ENCODE measurements around the gene KRCC1. TPM values are rescaled to one million over a fixed set of nuclear protein-coding genes. Genes with fewer than 3 reads are reported as not detected.

Gene KRCC1
- total RNA-seq, 1 experiment from 2014 or later = 36.6 TPM

- TF ChIP-seq CTCF (IDR thresholded peaks at IDR 0.05; ENCODE audit: unreplicated experiment) = no peak
- no peak overlapping the region for H3K27ac Mint-ChIP-seq (ENCODE audit: low read depth, unreplicated experiment)
- H3K9me3 Mint-ChIP-seq (ENCODE audit: unreplicated experiment) = peaks cover 2% of the 10 kb centered on the region
- no peaks in the 10 kb centered on the region for H3K27me3 Mint-ChIP-seq (ENCODE audit: insufficient read depth, unreplicated experiment)
- no peaks in the 10 kb centered on the region for H3K4me1 Mint-ChIP-seq (ENCODE audit: insufficient read depth, unreplicated experiment)
- BruUV-seq (replicated peaks) = no TSS peak
- intact Hi-C loops (cut with micrococcal nuclease) = no loop called here
- H3K4me3 Mint-ChIP-seq (ENCODE audit: unreplicated experiment) = no peak overlapping the region
- no peak for DNase-seq (ENCODE audit: unreplicated experiment)
- no peaks in the 10 kb centered on the region for H3K36me3 Mint-ChIP-seq (ENCODE audit: insufficient read depth, unreplicated experiment)
- ChIA-PET POLR2A (interaction anchor here (0.6 kb wide), 1 partner anchor 662 kb away, joined by 3 read pairs; no protein-coding TSS in a partner anchor), CTCF (interaction anchor here (0.6 to 9.9 kb wide), 5 partner anchors 8 to 487 kb away, joined by 3 to 69 read pairs (median 3); no protein-coding TSS in a partner anchor)
These were observed 12.5 kb upstream of the KRCC1 start for GRCh38 chr2:88068044-88068443.

GRCh38 chr2:88067598-88067997 lies 12.0 kb upstream of the KRCC1 start, which contains the start of gene SMYD1:
Gene SMYD1 (plus strand): TSS chr2:88067825. CDS start chr2:88067865, 40 bp downstream.
- Mint-ChIP-seq H3K4me3 (ENCODE audit: unreplicated experiment) (no peak within 1 kb of the TSS), H3K27me3 (ENCODE audit: insufficient read depth, unreplicated experiment) (no peaks in the 10 kb centered on the region), H3K36me3 (ENCODE audit: insufficient read depth, unreplicated experiment) (no peaks in the 10 kb centered on the region), H3K27ac (ENCODE audit: low read depth, unreplicated experiment) (no peak within 1 kb of the TSS), H3K4me1 (ENCODE audit: insufficient read depth, unreplicated experiment) (no peaks in the 10 kb centered on the region), H3K9me3 (ENCODE audit: unreplicated experiment) (no peaks in the 10 kb centered on the region)
- intact Hi-C loops (cut with micrococcal nuclease) = no loop called here
- TF ChIP-seq CTCF (IDR thresholded peaks at IDR 0.05; ENCODE audit: unreplicated experiment) = no peak
- DNase-seq (ENCODE audit: unreplicated experiment) = no peak
- no TSS peak for BruUV-seq (replicated peaks)
- CTCF ChIA-PET = interaction anchor here (1.2 to 9.9 kb wide), 3 partner anchors 7 to 116 kb away, joined by 3 to 69 read pairs (median 23); no protein-coding TSS in a partner anchor
- POLR2A ChIA-PET = interaction anchor here (0.6 kb wide), 1 partner anchor 661 kb away, joined by 3 read pairs; no protein-coding TSS in a partner anchor

GRCh38 chr2:88067189-88067588 lies 11.6 kb upstream of the KRCC1 start:
- CTCF ChIA-PET = interaction anchor here (0.6 to 5.4 kb wide), 2 partner anchors 23 to 92 kb away, joined by 3 to 23 read pairs; no protein-coding TSS in a partner anchor
- no peak overlapping the region for H3K27ac Mint-ChIP-seq (ENCODE audit: low read depth, unreplicated experiment)
- no TSS peak for BruUV-seq (replicated peaks)

GRCh38 chr2:88066543-88066942 lies 11.0 kb upstream of the KRCC1 start:
- ChIA-PET CTCF (interaction anchor here (0.6 to 5.4 kb wide), 2 partner anchors 23 to 93 kb away, joined by 3 to 23 read pairs; no protein-coding TSS in a partner anchor), POLR2A (no interaction called here)
- Mint-ChIP-seq H3K27me3 (ENCODE audit: insufficient read depth, unreplicated experiment) (no peaks in the 10 kb centered on the region), H3K4me1 (ENCODE audit: insufficient read depth, unreplicated experiment) (no peaks in the 10 kb centered on the region), H3K4me3 (ENCODE audit: unreplicated experiment) (no peak overlapping the region), H3K36me3 (ENCODE audit: insufficient read depth, unreplicated experiment) (no peaks in the 10 kb centered on the region), H3K27ac (ENCODE audit: low read depth, unreplicated experiment) (no peak overlapping the region), H3K9me3 (ENCODE audit: unreplicated experiment) (no peaks in the 10 kb centered on the region)
- no peak for DNase-seq (ENCODE audit: unreplicated experiment)
- BruUV-seq (replicated peaks) = no TSS peak
- intact Hi-C loops (cut with micrococcal nuclease) = no loop called here
- TF ChIP-seq CTCF (IDR thresholded peaks at IDR 0.05; ENCODE audit: unreplicated experiment) = no peak

More at GRCh38 chr2:88067189-88067588, 11.6 kb upstream of the KRCC1 start:
- Mint-ChIP-seq H3K36me3 (ENCODE audit: insufficient read depth, unreplicated experiment) (no peaks in the 10 kb centered on the region), H3K27me3 (ENCODE audit: insufficient read depth, unreplicated experiment) (no peaks in the 10 kb centered on the region), H3K4me3 (ENCODE audit: unreplicated experiment) (no peak overlapping the region), H3K4me1 (ENCODE audit: insufficient read depth, unreplicated experiment) (no peaks in the 10 kb centered on the region), H3K9me3 (ENCODE audit: unreplicated experiment) (no peaks in the 10 kb centered on the region)
- DNase-seq (ENCODE audit: unreplicated experiment) = no peak
- intact Hi-C loops (cut with micrococcal nuclease) = no loop called here
- POLR2A ChIA-PET = no interaction called here
- no peak for TF ChIP-seq CTCF (IDR thresholded peaks at IDR 0.05; ENCODE audit: unreplicated experiment)
